Smooth muscle cell (in vitro differentiated cells): ENCODE data around the gene ZDHHC24. TPM values are rescaled to one million over a fixed set of nuclear protein-coding genes. Genes with fewer than 3 reads are reported as not detected.
"Not testable (repeated sequence)": the region's sequence is repeated elsewhere in the genome, so short reads cannot be mapped to it uniquely, and the experiment has no call there.

Experiments
- DNase-seq: peaks from one replicate; lab custom pipeline; 2025; ENCODE audit not compliant: unreplicated experiment; lab: John Stamatoyannopoulos, UW
- H2AFZ ChIP-seq: fragments of 200-600 bp; sonication (generic); 2 replicates; pipeline ENCODE4 v1.6.0; 2016; ENCODE audit warnings: antibody characterized with exemption, low read depth, mild to moderate bottlenecking
- H3F3A ChIP-seq: fragments of 200-600 bp; sonication (generic); 2 replicates; pipeline ENCODE4 v1.6.0; 2017; ENCODE audit warnings: antibody characterized with exemption, low read depth
- H3K27ac ChIP-seq: fragments of 200-600 bp; sonication (generic); 2 replicates; pipeline ENCODE4 v1.5.1; 2016; ENCODE audit warnings: low read depth, mild to moderate bottlenecking
- H3K27me3 ChIP-seq: fragments of 200-600 bp; sonication (generic); 2 replicates; pipeline ENCODE4 v1.6.1; 2016; ENCODE audit warnings: low read depth, mild to moderate bottlenecking
- H3K36me3 ChIP-seq: fragments of 200-600 bp; sonication (generic); 2 replicates; pipeline ENCODE4 v1.5.1; 2016; ENCODE audit warnings: low read depth
- H3K4me1 ChIP-seq: fragments of 200-600 bp; sonication (generic); 2 replicates; pipeline ENCODE4 v1.5.1; 2016; ENCODE audit warnings: low read depth
- H3K4me2 ChIP-seq: fragments of 200-600 bp; sonication (generic); 2 replicates; pipeline ENCODE4 v1.6.0; 2016; ENCODE audit warnings: mild to moderate bottlenecking
- H3K4me3 ChIP-seq: fragments of 200-600 bp; sonication (generic); 2 replicates; pipeline ENCODE4 v1.5.1; 2016; ENCODE audit warnings: mild to moderate bottlenecking
- H3K79me2 ChIP-seq: fragments of 200-600 bp; sonication (generic); 2 replicates; pipeline ENCODE4 v1.6.0; 2016; ENCODE audit warnings: low read depth, mild to moderate bottlenecking
- H3K9ac ChIP-seq: fragments of 200-600 bp; sonication (generic); 2 replicates; pipeline ENCODE4 v1.6.0; 2016; ENCODE audit warnings: low read depth
- H3K9me3 ChIP-seq: fragments of 200-600 bp; sonication (generic); replicated peaks from 2 replicates; pipeline ENCODE4 v1.5.1; 2016; ENCODE audit warnings: low read depth
- H4K20me1 ChIP-seq: fragments of 200-600 bp; sonication (generic); 2 replicates; pipeline ENCODE4 v1.6.0; 2016; ENCODE audit warnings: low read depth
- CTCF ChIP-seq: fragments of 200-600 bp; sonication (generic); IDR thresholded peaks from 2 replicates; pipeline ENCODE4 v1.5.1; 2017; ENCODE audit warnings: borderline replicate concordance, mild to moderate bottlenecking, antibody characterized with exemption; ENCODE audit not compliant: insufficient read depth, poor library complexity, severe bottlenecking
- WGBS: methylation state at CpG from one replicate; pipeline ENCODE4 v1.1.7; 2016; ENCODE audit warnings: low lambda C conversion rate; 5-methylcytosine and 5-hydroxymethylcytosine counted together
- polyA plus RNA-seq: library from polyadenylated mRNA; unstranded; fragments of >200 nt; fragmentation: Nextera tagmentation; extraction: Ambion mirVana; gene quantifications from 2 replicates; pipeline ENCODE4 v1.2.1, GENCODE V29; 2016
- total RNA-seq: library from RNA; depleted of rRNA; stranded (reverse); fragments of >200 nt; gene quantifications from 2 replicates; pipeline ENCODE4 v1.2.3, GENCODE V29; 2014

ZDHHC24 gene
- total and polyA plus RNA-seq, 2 experiments from 2014 or later: 13.9 to 15.7 TPM

GRCh38 chr11:66589996-66590675, 44.3 kb upstream of the ZDHHC24 start:
- Histone ChIP-seq H3K4me1 (peaks cover 11% of the 10 kb centered on the region), H3F3A (peaks cover 4% of the 10 kb centered on the region), H3K27ac (no peak overlapping the region), H3K4me2 (no peak overlapping the region), H3K79me2 (peaks cover 14% of the 10 kb centered on the region), H4K20me1 (no peaks in the 10 kb centered on the region), H3K9me3 (no peaks in the 10 kb centered on the region), H3K9ac (no peak overlapping the region), H2AFZ (no peak overlapping the region), H3K4me3 (no peak overlapping the region), H3K27me3 (no peaks in the 10 kb centered on the region), H3K36me3 (no peaks in the 10 kb centered on the region)
- DNase-seq: no peak
- 98% methylated on average over 7 of the region's 7 CpGs for WGBS
- no peak for TF ChIP-seq CTCF

DNA sequence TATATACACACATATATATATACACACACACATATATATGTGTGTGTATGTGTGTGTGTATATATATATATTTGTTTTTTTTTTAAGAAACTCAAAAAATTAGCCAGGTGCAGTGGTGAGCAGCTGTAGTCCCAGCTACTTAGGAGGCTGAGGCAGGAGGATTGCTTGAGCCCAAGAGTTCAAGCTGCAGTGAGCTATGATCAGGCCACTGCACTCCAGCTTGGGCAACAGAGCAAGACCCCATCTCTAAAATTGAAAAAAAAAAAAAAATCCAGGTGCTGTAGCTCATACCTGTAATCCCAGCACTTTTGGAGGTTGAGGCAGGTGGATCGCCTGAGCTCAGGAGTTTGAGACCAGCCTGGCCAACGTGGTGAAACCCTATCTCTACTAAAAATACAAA, 43.5 kb upstream of the ZDHHC24 start:
- not testable (repeated sequence) for H3K4me3 ChIP-seq, H2AFZ ChIP-seq, H4K20me1 ChIP-seq, H3K4me1 ChIP-seq, H3K36me3 ChIP-seq, H3K27me3 ChIP-seq, H3K9me3 ChIP-seq, H3K9ac ChIP-seq, H3K4me2 ChIP-seq, DNase-seq, H3K27ac ChIP-seq, H3F3A ChIP-seq
- WGBS: 85% methylated on average over 2 of the region's 2 CpGs
- H3K79me2 ChIP-seq: peaks cover 13% of the 10 kb centered on the region

DNA sequence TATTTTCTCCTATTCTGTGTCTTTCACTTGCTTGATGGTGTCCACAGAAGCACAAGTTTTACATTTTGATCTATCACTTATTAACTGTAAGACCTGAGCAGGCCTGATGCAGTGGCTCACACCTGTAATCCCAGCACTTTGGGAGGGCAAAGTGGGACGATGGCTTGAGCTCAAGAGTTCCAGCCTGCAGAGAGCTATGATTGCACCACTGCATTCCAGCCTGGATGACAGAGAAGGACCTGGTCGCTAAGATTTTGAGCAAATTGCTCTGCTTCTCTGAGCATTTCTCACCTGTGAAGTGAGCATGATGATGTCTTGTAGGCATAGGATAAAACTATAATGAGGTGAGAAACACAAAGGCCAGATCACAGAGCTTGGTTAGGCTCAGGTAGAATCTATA, 40.3 kb upstream of the ZDHHC24 start:
- Histone ChIP-seq H3K9ac (no peak overlapping the region), H3K36me3 (no peaks in the 10 kb centered on the region), H3K27me3 (no peaks in the 10 kb centered on the region), H3K27ac (no peak overlapping the region), H3K79me2 (no peaks in the 10 kb centered on the region), H3F3A (no peaks in the 10 kb centered on the region), H3K4me1 (no peaks in the 10 kb centered on the region), H2AFZ (no peak overlapping the region), H3K4me3 (no peak overlapping the region), H3K9me3 (no peaks in the 10 kb centered on the region), H3K4me2 (no peak overlapping the region), H4K20me1 (no peaks in the 10 kb centered on the region)
- no peak for TF ChIP-seq CTCF
- no peak for DNase-seq
- WGBS: 75% methylated on average over 2 of the region's 2 CpGs

GRCh38 chr11:66585447-66585846, 39.6 kb upstream of the ZDHHC24 start:
- not testable (repeated sequence) for H3K9ac ChIP-seq, H3K9me3 ChIP-seq, DNase-seq, H2AFZ ChIP-seq, H3K4me2 ChIP-seq, H4K20me1 ChIP-seq, H3K36me3 ChIP-seq, H3K4me3 ChIP-seq, H3K79me2 ChIP-seq, H3K4me1 ChIP-seq, H3K27ac ChIP-seq, H3K27me3 ChIP-seq, H3F3A ChIP-seq
- 92% methylated on average over 1 of the region's 1 CpG for WGBS

DNA sequence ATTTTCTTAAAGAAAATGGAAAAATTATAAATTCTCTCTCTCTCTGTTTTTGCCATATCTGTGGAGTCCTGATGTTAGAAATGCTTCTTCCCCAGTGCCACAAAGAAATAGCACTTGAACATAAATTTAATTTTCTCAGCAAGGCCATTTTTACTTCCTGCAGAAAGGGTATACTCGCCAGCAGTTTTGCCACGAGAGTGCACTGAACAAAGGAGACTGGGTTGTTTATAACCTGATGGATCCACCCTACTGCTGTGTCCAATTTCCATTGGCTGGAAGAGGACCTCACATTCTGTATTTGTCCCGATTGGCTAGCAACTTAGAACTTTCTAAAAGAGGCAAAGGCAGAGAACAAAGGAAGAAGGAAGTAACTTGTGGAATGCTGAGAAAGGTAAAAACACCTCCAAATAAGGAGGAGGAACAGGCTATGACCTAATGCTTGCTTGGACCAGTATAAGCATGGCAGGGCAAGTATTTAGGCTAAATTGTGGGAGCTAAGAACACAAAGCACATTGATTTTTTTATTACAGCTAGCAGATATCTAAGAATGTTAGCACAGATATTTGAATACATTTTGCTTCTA, 36.8 kb upstream of the ZDHHC24 start:
- not testable (repeated sequence) for H3F3A ChIP-seq, H3K4me3 ChIP-seq, H3K4me1 ChIP-seq, H3K27me3 ChIP-seq, H3K79me2 ChIP-seq, H2AFZ ChIP-seq, H3K4me2 ChIP-seq, DNase-seq, H3K9ac ChIP-seq, H4K20me1 ChIP-seq, H3K27ac ChIP-seq, H3K9me3 ChIP-seq, H3K36me3 ChIP-seq
- 62% methylated on average over 3 of the region's 3 CpGs for WGBS
